Activated T-cell treated with anti-CD3 and anti-CD28 coated beads, Interleukin-2, amount 50 U/mL, for 1 hour (primary cell): ENCODE results near the gene CLN6.
"Not testable (repeated sequence)": the region's sequence is repeated elsewhere in the genome, so short reads cannot be mapped to it uniquely, and the experiment has no call there.

Experiments used
- DNase-seq: peaks from one replicate; pipeline ENCODE4 v3.0.0-alpha.2; 2020

CLN6 gene

GRCh38 chr15:68252925-68253534 is 23.5 kb upstream of the CLN6 start:
- DNase-seq, result no peak

- DNase-seq, result no peak
These were observed 19.7 kb upstream of the CLN6 start for GRCh38 chr15:68249058-68249713.

GRCh38 chr15:68244235-68244634 is 14.7 kb upstream of the CLN6 start:
- DNase-seq, result no peak

GRCh38 chr15:68241088-68241935 is 11.8 kb upstream of the CLN6 start:
- no peak for DNase-seq

- no peak for DNase-seq
These were observed 9.5 kb upstream of the CLN6 start for GRCh38 chr15:68239025-68239424.

GRCh38 chr15:68235022-68235421 is 5.5 kb upstream of the CLN6 start:
- no peak for DNase-seq

GRCh38 chr15:68234520-68234919 is 5.0 kb upstream of the CLN6 start:
- DNase-seq, result not testable (repeated sequence)

- no peak for DNase-seq
These were observed 4.5 kb upstream of the CLN6 start for GRCh38 chr15:68234060-68234459.

- DNase-seq, result no peak
These were observed 3.4 kb upstream of the CLN6 start for GRCh38 chr15:68232937-68233336.

- peak; percentile 1 for DNase-seq
These were observed 2.9 kb upstream of the CLN6 start for GRCh38 chr15:68232449-68232848.

- DNase-seq, result peak; percentile 5
These were observed 1.7 kb upstream of the CLN6 start for GRCh38 chr15:68231102-68231818.

GRCh38 chr15:68230157-68231100 is 901 bp upstream of the CLN6 start:
- peak; percentile 15 for DNase-seq

GRCh38 chr15:68228971-68229385 is 550 bp downstream of the CLN6 start:
- DNase-seq, result no peak

GRCh38 chr15:68228143-68228970 is 1.2 kb downstream of the CLN6 start:
- DNase-seq, result peak; percentile 19

GRCh38 chr15:68227643-68228142 is 1.8 kb downstream of the CLN6 start:
- no peak for DNase-seq

- DNase-seq, result not testable (repeated sequence)
These were observed 4.1 kb downstream of the CLN6 start for GRCh38 chr15:68225442-68225841.

- DNase-seq, result no peak
These were observed 4.8 kb downstream of the CLN6 start for GRCh38 chr15:68224546-68225250.

- DNase-seq, result no peak
These were observed 5.4 kb downstream of the CLN6 start for GRCh38 chr15:68224108-68224507.

- DNase-seq, result no peak
These were observed 6.4 kb downstream of the CLN6 start for GRCh38 chr15:68223171-68223570.

- DNase-seq, result not testable (repeated sequence)
These were observed 7.1 kb downstream of the CLN6 start for GRCh38 chr15:68222432-68222743.
